ENCODE measurements around the gene ITCH. TPM values are rescaled to one million over a fixed set of nuclear protein-coding genes. Genes with fewer than 3 reads are reported as not detected.

ITCH gene
- total and polyA plus RNA-seq, 2 of the 8 experiments (the other 6 are each of a cell fraction or from before 2014, with no cell fraction given) = 3.9 to 45.2 TPM

GRCh38 chr20:34510575-34510974 lies 147.5 kb downstream of the ITCH start (continued):
- TF ChIP-seq HDAC2 (IDR thresholded peaks at IDR 0.05; ENCODE audit: borderline replicate concordance in 1 of 2, low read depth in 2 of 2, low read length in 2 of 2) (no peak), JUND (IDR thresholded peaks at IDR 0.05; ENCODE audit: low read length) (no peak), JUN (IDR thresholded peaks at IDR 0.05; ENCODE audit: low read depth, low read length) (no peak)
